WTC11 (cell line): Measurements from ENCODE around the gene KLF2. TPM values are rescaled to one million over a fixed set of nuclear protein-coding genes. Genes with fewer than 3 reads are reported as not detected.

ENCODE experiments used
- ATAC-seq: fragments of 200-7000 bp; cut with Tn5 transposase; 2 replicates; pipeline ENCODE4 v1.10.0; 2021; ENCODE audit warnings: mild to moderate bottlenecking, moderate library complexity
- CTCF ChIA-PET: fragments of 300-600 bp; sonication (Branson Sonifier 250); formaldehyde crosslinking; loops from one replicate; lab custom pipeline; 2021; ENCODE audit warnings: antibody characterized with exemption; lab: Charles Lee
- POLR2A ChIA-PET: fragments of 350-600 bp; sonication (Branson Sonifier 250); formaldehyde crosslinking; loops from one replicate; lab custom pipeline; 2021; ENCODE audit warnings: antibody characterized with exemption; lab: Charles Lee
- DNase-seq: peaks from one replicate; pipeline ENCODE4 v3.0.0; 2021; ENCODE audit warnings: low spot score
- H3K27ac Mint-ChIP-seq: 2 replicates; pipeline ENCODE4 v1.8.0; 2021; ENCODE audit warnings: mixed read lengths
- H3K27me3 Mint-ChIP-seq: 2 replicates; pipeline ENCODE4 v1.8.0; 2021; ENCODE audit warnings: low read depth, mild to moderate bottlenecking, moderate library complexity, mixed read lengths
- H3K36me3 Mint-ChIP-seq: 2 replicates; pipeline ENCODE4 v1.8.0; 2021; ENCODE audit warnings: mixed read lengths
- H3K4me1 Mint-ChIP-seq: 2 replicates; pipeline ENCODE4 v1.8.0; 2022; ENCODE audit warnings: mixed read lengths
- H3K4me3 Mint-ChIP-seq: 2 replicates; pipeline ENCODE4 v1.8.0; 2021; ENCODE audit warnings: mild to moderate bottlenecking, moderate library complexity, mixed read lengths
- H3K9me3 Mint-ChIP-seq: 2 replicates; pipeline ENCODE4 v1.8.0; 2021; ENCODE audit warnings: mixed read lengths
- CBFB ChIP-seq: sonication (generic); formaldehyde crosslinking; IDR thresholded peaks from 2 replicates; pipeline ENCODE4 v1.8.1; 2022; ENCODE audit warnings: mild to moderate bottlenecking, low read depth, missing genetic modification reagents
- CREM ChIP-seq: sonication (generic); formaldehyde crosslinking; IDR thresholded peaks from 2 replicates; pipeline ENCODE4 v1.8.1; 2022; ENCODE audit warnings: mild to moderate bottlenecking, missing genetic modification reagents, moderate library complexity
- ELF4 ChIP-seq: sonication (generic); formaldehyde crosslinking; IDR thresholded peaks from 2 replicates; pipeline ENCODE4 v1.8.1; 2022; ENCODE audit warnings: low read depth, mild to moderate bottlenecking, moderate library complexity, missing genetic modification reagents
- ETV6 ChIP-seq: sonication (generic); formaldehyde crosslinking; IDR thresholded peaks from 2 replicates; pipeline ENCODE4 v1.8.1; 2022; ENCODE audit warnings: mild to moderate bottlenecking, missing genetic modification reagents
- FOXJ3 ChIP-seq: sonication (generic); formaldehyde crosslinking; IDR thresholded peaks from 2 replicates; pipeline ENCODE4 v1.9.0; 2021; ENCODE audit warnings: missing genetic modification reagents, mild to moderate bottlenecking, borderline replicate concordance
- GRHL2 ChIP-seq: fragments of 250-450 bp; sonication (Bioruptor Pico); IDR thresholded peaks from 2 replicates; pipeline ENCODE4 v1.8.0; 2022; ENCODE audit warnings: mild to moderate bottlenecking, moderate library complexity; ENCODE audit not compliant: insufficient replicate concordance, severe bottlenecking
- IRF2 ChIP-seq: sonication (generic); formaldehyde crosslinking; IDR thresholded peaks from 2 replicates; pipeline ENCODE4 v1.8.0; 2022; ENCODE audit warnings: low read depth, missing genetic modification reagents, borderline replicate concordance
- JUN ChIP-seq: sonication (generic); formaldehyde crosslinking; IDR thresholded peaks from 2 replicates; pipeline ENCODE4 v1.8.0; 2023; ENCODE audit warnings: mild to moderate bottlenecking, missing genetic modification reagents
- NFATC4 ChIP-seq: fragments of 250-450 bp; sonication (Bioruptor Pico); IDR thresholded peaks from 2 replicates; pipeline ENCODE4 v1.9.0; 2021; ENCODE audit warnings: mild to moderate bottlenecking
- NFYB ChIP-seq: sonication (generic); formaldehyde crosslinking; conservative IDR thresholded peaks from 2 replicates; pipeline ENCODE4 v1.8.0; 2022; ENCODE audit warnings: low read depth, missing genetic modification reagents
- NR1H2 ChIP-seq: sonication (generic); formaldehyde crosslinking; IDR thresholded peaks from 2 replicates; pipeline ENCODE4 v1.9.0; 2021; ENCODE audit warnings: mild to moderate bottlenecking, moderate library complexity, missing genetic modification reagents
- NR3C1 ChIP-seq: sonication (generic); formaldehyde crosslinking; conservative IDR thresholded peaks from 2 replicates; pipeline ENCODE4 v1.8.1; 2023; ENCODE audit warnings: low read depth, mild to moderate bottlenecking, missing genetic modification reagents
- OVOL2 ChIP-seq: fragments of 250-450 bp; sonication (Bioruptor Pico); IDR thresholded peaks from 2 replicates; pipeline ENCODE4 v1.9.0; 2021; ENCODE audit warnings: mild to moderate bottlenecking, borderline replicate concordance
- SMAD3 ChIP-seq: sonication (generic); formaldehyde crosslinking; IDR thresholded peaks from 2 replicates; pipeline ENCODE4 v1.8.0; 2022; ENCODE audit warnings: missing genetic modification reagents, mild to moderate bottlenecking, borderline replicate concordance
- TEAD4 ChIP-seq: sonication (generic); formaldehyde crosslinking; IDR thresholded peaks from 2 replicates; pipeline ENCODE4 v1.8.0; 2022; ENCODE audit warnings: mild to moderate bottlenecking, missing genetic modification reagents
- TP53 ChIP-seq: sonication (generic); formaldehyde crosslinking; IDR thresholded peaks from 2 replicates; pipeline ENCODE4 v1.8.1; 2023; ENCODE audit warnings: mild to moderate bottlenecking, missing genetic modification reagents
- ZNF219 ChIP-seq: sonication (generic); formaldehyde crosslinking; IDR thresholded peaks from 2 replicates; pipeline ENCODE4 v1.8.0; 2023; ENCODE audit warnings: missing genetic modification reagents, mild to moderate bottlenecking, borderline replicate concordance
- ZNF423 ChIP-seq: fragments of 250-450 bp; sonication (Bioruptor Pico); IDR thresholded peaks from 2 replicates; pipeline ENCODE4 v2.1.2; 2022; ENCODE audit warnings: mild to moderate bottlenecking, moderate library complexity
- total RNA-seq: library from RNA; stranded (reverse); gene quantifications from 3 replicates; pipeline ENCODE4 v1.2.3, GENCODE V29; 2021
- TF ChIP-seq, protein P1 (sequence below): fragments of 200-600 bp; IDR thresholded peaks from 2 replicates; pipeline ENCODE4 v1.8.0; 2022; ENCODE audit warnings: antibody characterized with exemption
- TF ChIP-seq, protein P2 (sequence below): sonication (generic); formaldehyde crosslinking; IDR thresholded peaks from 2 replicates; pipeline ENCODE4 v1.8.1; 2023; ENCODE audit warnings: mild to moderate bottlenecking, moderate library complexity, missing genetic modification reagents
- TF ChIP-seq, protein P3 (sequence below): sonication (generic); formaldehyde crosslinking; IDR thresholded peaks from 2 replicates; pipeline ENCODE4 v1.8.1; 2023; ENCODE audit warnings: mild to moderate bottlenecking, missing genetic modification reagents
- TF ChIP-seq, protein P4 (sequence below): sonication (generic); formaldehyde crosslinking; IDR thresholded peaks from 2 replicates; pipeline ENCODE4 v1.8.0; 2022; ENCODE audit warnings: mild to moderate bottlenecking, missing genetic modification reagents
- TF ChIP-seq, protein P5 (sequence below): fragments of 250-450 bp; sonication (Bioruptor Pico); conservative IDR thresholded peaks from 2 replicates; pipeline ENCODE4 v1.9.0; 2021; ENCODE audit warnings: mild to moderate bottlenecking

KLF2 gene
- total RNA-seq, 1 experiment from 2014 or later = 1.1 TPM

DNA sequence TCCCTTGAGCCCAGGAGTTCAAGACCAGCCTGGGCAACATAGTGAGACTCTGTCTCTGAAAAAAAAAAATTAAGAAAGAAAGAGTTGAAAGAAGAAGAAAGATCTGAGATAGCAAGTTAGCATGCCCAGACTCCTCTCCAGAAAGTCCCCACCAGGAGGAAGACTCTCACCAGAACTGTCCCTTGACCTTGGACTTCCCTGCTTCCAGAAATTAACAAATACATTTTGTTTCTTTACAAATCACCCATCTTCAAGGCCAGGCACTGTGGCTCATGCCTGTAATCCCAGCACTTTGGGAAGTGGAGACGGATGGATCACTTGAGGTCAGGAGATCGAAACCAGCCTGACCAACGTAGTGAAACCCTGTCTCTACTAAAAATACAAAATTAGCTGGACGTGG is 44.3 kb upstream of the KLF2 start:
- Mint-ChIP-seq H3K27me3 (no peaks in the 10 kb centered on the region), H3K9me3 (no peaks in the 10 kb centered on the region), H3K4me3 (no peak overlapping the region), H3K36me3 (no peaks in the 10 kb centered on the region), H3K4me1 (no peaks in the 10 kb centered on the region; the same call in 1 of the 2 replicates), H3K27ac (peak overlapping the region; percentile 41; the same call in 1 of the 2 replicates)
- no peak for ATAC-seq
- POLR2A ChIA-PET = no interaction called here
- CTCF ChIA-PET = interaction anchor here (2.0 kb wide), 1 partner anchor 96 kb away, joined by 5 read pairs; no protein-coding TSS in a partner anchor
- no peak for DNase-seq
- TF ChIP-seq NFATC4 (no peak), CBFB (CRISPR knock-in tag) (no peak), TEAD4 (no peak), JUN (CRISPR knock-in tag) (no peak), GRHL2 (CRISPR knock-in tag) (no peak), OVOL2 (no peak), ZNF423 (CRISPR knock-in tag) (no peak)
- TF ChIP-seq, protein P1, sequence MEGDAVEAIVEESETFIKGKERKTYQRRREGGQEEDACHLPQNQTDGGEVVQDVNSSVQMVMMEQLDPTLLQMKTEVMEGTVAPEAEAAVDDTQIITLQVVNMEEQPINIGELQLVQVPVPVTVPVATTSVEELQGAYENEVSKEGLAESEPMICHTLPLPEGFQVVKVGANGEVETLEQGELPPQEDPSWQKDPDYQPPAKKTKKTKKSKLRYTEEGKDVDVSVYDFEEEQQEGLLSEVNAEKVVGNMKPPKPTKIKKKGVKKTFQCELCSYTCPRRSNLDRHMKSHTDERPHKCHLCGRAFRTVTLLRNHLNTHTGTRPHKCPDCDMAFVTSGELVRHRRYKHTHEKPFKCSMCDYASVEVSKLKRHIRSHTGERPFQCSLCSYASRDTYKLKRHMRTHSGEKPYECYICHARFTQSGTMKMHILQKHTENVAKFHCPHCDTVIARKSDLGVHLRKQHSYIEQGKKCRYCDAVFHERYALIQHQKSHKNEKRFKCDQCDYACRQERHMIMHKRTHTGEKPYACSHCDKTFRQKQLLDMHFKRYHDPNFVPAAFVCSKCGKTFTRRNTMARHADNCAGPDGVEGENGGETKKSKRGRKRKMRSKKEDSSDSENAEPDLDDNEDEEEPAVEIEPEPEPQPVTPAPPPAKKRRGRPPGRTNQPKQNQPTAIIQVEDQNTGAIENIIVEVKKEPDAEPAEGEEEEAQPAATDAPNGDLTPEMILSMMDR = no peak

DNA sequence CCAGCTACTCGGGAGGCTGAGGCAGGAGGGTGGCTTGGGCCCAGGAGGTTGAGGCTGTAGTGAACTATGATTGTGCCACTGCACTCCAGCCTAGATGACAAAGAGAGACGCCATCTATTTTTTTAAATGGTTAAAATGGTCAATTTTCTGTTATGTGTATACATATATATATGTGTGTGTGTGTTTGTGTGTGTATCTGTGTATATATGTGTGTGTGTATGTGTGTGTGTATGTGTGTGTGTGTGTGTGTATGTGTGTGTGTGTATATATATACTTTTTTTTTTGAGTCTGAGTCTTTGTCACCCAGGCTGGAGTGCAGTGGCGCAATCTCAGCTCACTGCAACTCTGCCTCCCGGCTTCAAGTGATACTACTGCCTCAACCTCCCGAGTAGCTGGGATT is 42.9 kb upstream of the KLF2 start:
- Mint-ChIP-seq H3K36me3 (no peaks in the 10 kb centered on the region), H3K4me3 (no peak overlapping the region), H3K4me1 (peaks cover 4% of the 10 kb centered on the region; the same call in 1 of the 2 replicates), H3K27me3 (no peaks in the 10 kb centered on the region), H3K27ac (no peak overlapping the region), H3K9me3 (no peaks in the 10 kb centered on the region)
- ChIA-PET POLR2A (interaction anchor here (0.6 kb wide), 1 partner anchor 29 kb away, joined by 3 read pairs; no protein-coding TSS in a partner anchor), CTCF (interaction anchor here (1.3 to 2.0 kb wide), 3 partner anchors 95 to 105 kb away, joined by 3 to 5 read pairs (median 5); no protein-coding TSS in a partner anchor)
- ATAC-seq = no peak
- DNase-seq = no peak
- no peak for TF ChIP-seq ELF4 (CRISPR knock-in tag)
- TF ChIP-seq TP53 (CRISPR knock-in tag) = no peak
- TF ChIP-seq ZNF219 (CRISPR knock-in tag) = no peak
- TF ChIP-seq FOXJ3 = no peak
- TF ChIP-seq, protein P2, sequence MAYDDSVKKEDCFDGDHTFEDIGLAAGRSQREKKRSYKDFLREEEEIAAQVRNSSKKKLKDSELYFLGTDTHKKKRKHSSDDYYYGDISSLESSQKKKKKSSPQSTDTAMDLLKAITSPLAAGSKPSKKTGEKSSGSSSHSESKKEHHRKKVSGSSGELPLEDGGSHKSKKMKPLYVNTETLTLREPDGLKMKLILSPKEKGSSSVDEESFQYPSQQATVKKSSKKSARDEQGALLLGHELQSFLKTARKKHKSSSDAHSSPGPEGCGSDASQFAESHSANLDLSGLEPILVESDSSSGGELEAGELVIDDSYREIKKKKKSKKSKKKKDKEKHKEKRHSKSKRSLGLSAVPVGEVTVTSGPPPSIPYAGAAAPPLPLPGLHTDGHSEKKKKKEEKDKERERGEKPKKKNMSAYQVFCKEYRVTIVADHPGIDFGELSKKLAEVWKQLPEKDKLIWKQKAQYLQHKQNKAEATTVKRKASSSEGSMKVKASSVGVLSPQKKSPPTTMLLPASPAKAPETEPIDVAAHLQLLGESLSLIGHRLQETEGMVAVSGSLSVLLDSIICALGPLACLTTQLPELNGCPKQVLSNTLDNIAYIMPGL (CRISPR knock-in tag) = no peak
- TF ChIP-seq NR3C1 (CRISPR knock-in tag) = no peak
- TF ChIP-seq, protein P1 = no peak
- no peak for TF ChIP-seq SMAD3 (CRISPR knock-in tag)
- TF ChIP-seq ETV6 (CRISPR knock-in tag) = no peak
- no peak for TF ChIP-seq JUN (CRISPR knock-in tag)
- TF ChIP-seq NFYB (CRISPR knock-in tag) = no peak
- TF ChIP-seq, protein P3, sequence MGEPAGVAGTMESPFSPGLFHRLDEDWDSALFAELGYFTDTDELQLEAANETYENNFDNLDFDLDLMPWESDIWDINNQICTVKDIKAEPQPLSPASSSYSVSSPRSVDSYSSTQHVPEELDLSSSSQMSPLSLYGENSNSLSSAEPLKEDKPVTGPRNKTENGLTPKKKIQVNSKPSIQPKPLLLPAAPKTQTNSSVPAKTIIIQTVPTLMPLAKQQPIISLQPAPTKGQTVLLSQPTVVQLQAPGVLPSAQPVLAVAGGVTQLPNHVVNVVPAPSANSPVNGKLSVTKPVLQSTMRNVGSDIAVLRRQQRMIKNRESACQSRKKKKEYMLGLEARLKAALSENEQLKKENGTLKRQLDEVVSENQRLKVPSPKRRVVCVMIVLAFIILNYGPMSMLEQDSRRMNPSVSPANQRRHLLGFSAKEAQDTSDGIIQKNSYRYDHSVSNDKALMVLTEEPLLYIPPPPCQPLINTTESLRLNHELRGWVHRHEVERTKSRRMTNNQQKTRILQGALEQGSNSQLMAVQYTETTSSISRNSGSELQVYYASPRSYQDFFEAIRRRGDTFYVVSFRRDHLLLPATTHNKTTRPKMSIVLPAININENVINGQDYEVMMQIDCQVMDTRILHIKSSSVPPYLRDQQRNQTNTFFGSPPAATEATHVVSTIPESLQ = no peak
- no peak for TF ChIP-seq NR1H2 (CRISPR knock-in tag)
- no peak for TF ChIP-seq IRF2 (CRISPR knock-in tag)
- TF ChIP-seq CBFB (CRISPR knock-in tag) = no peak
- no peak for TF ChIP-seq CREM (CRISPR knock-in tag)
- TF ChIP-seq, protein P4, sequence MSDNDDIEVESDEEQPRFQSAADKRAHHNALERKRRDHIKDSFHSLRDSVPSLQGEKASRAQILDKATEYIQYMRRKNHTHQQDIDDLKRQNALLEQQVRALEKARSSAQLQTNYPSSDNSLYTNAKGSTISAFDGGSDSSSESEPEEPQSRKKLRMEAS (CRISPR knock-in tag) = no peak
- TF ChIP-seq, protein P5, sequence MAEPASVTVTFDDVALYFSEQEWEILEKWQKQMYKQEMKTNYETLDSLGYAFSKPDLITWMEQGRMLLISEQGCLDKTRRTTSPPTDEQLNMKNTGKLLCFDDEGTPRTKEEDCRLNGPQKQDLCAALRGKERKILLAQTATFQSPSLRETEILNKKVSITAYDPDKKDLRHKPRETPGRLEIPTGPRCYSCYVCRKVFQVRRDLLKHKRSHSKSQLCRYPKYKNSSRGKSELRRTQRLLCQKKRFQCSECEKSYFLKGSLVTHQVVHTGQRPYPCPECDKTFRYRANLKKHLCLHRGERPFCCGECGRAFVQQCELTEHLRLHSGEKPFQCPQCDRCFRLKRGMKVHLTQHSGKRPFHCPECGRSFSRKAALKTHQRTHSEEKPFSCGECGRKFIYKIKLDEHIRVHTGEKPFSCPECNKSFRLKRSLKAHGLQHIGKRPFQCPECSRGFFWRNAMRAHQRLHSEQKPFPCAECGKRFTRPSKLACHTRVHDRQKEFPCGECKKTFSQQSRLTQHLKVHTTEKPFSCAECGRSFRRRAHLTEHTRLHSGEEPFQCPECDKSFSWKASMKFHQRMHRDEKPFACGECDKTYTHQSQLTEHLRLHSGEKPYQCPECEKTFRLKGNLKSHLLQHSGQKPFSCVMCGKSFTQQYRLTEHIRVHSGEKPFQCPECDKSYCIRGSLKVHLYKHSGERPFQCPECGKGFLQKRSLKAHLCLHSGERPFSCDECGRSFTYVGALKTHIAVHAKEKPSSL = no peak
